Progenitor cell of endocrine pancreas (in vitro differentiated cells): ENCODE results near the gene MARCHF3. TPM values are rescaled to one million over a fixed set of nuclear protein-coding genes. Genes with fewer than 3 reads are reported as not detected.

Source experiments
- DNase-seq: peaks from one replicate; pipeline ENCODE4 v3.0.0; 2021; ENCODE audit warnings: low spot score; ENCODE audit not compliant: unreplicated experiment
- H3K27ac Mint-ChIP-seq: 2 replicates; pipeline ENCODE4 v1.8.0; 2021; ENCODE audit warnings: mild to moderate bottlenecking, moderate library complexity, mixed read lengths
- H3K27me3 Mint-ChIP-seq: 2 replicates; pipeline ENCODE4 v1.8.0; 2021; ENCODE audit warnings: mixed read lengths
- H3K36me3 Mint-ChIP-seq: 2 replicates; pipeline ENCODE4 v1.8.0; 2022; ENCODE audit warnings: mixed read lengths; ENCODE audit not compliant: insufficient read depth
- H3K4me1 Mint-ChIP-seq: 2 replicates; pipeline ENCODE4 v1.8.0; 2021; ENCODE audit warnings: low read depth, mixed read lengths
- H3K4me3 Mint-ChIP-seq: 2 replicates; pipeline ENCODE4 v1.8.0; 2021; ENCODE audit warnings: low read depth, mild to moderate bottlenecking, moderate library complexity, mixed read lengths
- H3K9me3 Mint-ChIP-seq: 2 replicates; pipeline ENCODE4 v1.8.0; 2021; ENCODE audit warnings: low read depth, mixed read lengths
- total RNA-seq: library from RNA; stranded (reverse); gene quantifications from 2 replicates; pipeline ENCODE4 v1.2.1, GENCODE V29; 2021
- TF ChIP-seq, protein P1 (sequence below): fragments of 200-600 bp; sonication (generic); IDR thresholded peaks from one replicate; pipeline ENCODE4 v1.5.0; 2021; ENCODE audit warnings: antibody characterized with exemption, mild to moderate bottlenecking; ENCODE audit not compliant: unreplicated experiment

Gene MARCHF3
- total RNA-seq, 1 donor from 2014 or later = 11.6 TPM

DNA sequence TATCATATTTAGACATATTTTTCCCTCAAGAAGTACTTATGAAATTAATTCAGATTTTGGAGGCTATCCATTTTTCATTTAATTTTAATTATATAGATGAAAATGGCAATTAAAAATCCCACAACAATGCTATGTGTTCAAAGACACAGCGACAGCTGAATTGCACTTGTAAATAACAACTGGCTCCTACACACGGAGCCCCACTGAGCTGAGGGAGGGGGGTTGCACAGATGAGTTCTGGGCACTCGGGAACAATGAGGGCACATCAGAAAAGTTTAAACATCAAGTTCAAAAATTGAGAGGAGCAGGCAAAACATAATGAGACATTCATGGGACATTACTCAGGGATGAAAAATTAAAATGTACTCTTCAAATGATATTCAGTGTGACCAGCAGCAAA lies 104.9 kb downstream of the MARCHF3 start:
- H3K9me3 Mint-ChIP-seq = no peaks in the 10 kb centered on the region
- H3K4me1 Mint-ChIP-seq = peaks cover 12% of the 10 kb centered on the region
- no peaks in the 10 kb centered on the region for H3K27me3 Mint-ChIP-seq
- no peak overlapping the region for H3K27ac Mint-ChIP-seq
- DNase-seq = no peak
- H3K36me3 Mint-ChIP-seq = no peaks in the 10 kb centered on the region
- no peak overlapping the region for H3K4me3 Mint-ChIP-seq
- TF ChIP-seq, protein P1, sequence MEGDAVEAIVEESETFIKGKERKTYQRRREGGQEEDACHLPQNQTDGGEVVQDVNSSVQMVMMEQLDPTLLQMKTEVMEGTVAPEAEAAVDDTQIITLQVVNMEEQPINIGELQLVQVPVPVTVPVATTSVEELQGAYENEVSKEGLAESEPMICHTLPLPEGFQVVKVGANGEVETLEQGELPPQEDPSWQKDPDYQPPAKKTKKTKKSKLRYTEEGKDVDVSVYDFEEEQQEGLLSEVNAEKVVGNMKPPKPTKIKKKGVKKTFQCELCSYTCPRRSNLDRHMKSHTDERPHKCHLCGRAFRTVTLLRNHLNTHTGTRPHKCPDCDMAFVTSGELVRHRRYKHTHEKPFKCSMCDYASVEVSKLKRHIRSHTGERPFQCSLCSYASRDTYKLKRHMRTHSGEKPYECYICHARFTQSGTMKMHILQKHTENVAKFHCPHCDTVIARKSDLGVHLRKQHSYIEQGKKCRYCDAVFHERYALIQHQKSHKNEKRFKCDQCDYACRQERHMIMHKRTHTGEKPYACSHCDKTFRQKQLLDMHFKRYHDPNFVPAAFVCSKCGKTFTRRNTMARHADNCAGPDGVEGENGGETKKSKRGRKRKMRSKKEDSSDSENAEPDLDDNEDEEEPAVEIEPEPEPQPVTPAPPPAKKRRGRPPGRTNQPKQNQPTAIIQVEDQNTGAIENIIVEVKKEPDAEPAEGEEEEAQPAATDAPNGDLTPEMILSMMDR = no peak

DNA sequence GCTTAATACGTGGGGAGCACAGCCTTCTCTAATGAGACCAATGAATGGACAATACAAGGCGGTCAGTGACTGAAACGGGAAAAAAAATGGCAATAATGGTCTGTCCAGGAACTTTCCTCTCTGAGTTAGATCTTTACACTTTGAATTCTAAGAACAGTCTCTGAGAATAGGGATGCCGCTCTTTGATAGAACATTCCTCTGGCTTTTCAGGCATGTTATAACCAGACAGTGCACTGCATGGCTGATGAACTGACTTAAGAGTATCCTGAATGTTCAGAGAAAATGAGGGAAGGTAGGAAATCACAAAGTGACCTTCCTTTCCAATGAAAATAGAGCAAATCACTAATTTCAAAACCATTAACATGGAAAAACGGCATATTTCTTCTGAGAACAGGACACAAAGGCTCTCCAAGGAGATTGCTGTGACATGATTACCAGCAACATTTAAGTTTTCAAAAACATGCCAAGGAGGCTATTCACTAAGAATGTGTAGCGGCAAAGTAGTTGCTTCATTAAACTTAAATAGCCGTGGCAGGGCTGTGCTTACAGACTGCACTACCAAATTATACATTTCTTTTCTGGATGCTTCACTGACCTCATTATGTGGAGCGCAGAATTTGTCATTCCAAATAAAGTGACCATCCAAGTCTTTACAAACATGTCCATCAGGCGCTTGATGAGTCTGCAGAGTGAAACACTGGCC lies 105.9 kb downstream of the MARCHF3 start:
- peaks cover 14% of the 10 kb centered on the region for H3K4me1 Mint-ChIP-seq
- no peak overlapping the region for H3K27ac Mint-ChIP-seq
- no peak overlapping the region for H3K4me3 Mint-ChIP-seq
- H3K27me3 Mint-ChIP-seq = no peaks in the 10 kb centered on the region
- TF ChIP-seq, protein P1 = no peak
- no peaks in the 10 kb centered on the region for H3K36me3 Mint-ChIP-seq
- no peak for DNase-seq
- no peaks in the 10 kb centered on the region for H3K9me3 Mint-ChIP-seq

DNA sequence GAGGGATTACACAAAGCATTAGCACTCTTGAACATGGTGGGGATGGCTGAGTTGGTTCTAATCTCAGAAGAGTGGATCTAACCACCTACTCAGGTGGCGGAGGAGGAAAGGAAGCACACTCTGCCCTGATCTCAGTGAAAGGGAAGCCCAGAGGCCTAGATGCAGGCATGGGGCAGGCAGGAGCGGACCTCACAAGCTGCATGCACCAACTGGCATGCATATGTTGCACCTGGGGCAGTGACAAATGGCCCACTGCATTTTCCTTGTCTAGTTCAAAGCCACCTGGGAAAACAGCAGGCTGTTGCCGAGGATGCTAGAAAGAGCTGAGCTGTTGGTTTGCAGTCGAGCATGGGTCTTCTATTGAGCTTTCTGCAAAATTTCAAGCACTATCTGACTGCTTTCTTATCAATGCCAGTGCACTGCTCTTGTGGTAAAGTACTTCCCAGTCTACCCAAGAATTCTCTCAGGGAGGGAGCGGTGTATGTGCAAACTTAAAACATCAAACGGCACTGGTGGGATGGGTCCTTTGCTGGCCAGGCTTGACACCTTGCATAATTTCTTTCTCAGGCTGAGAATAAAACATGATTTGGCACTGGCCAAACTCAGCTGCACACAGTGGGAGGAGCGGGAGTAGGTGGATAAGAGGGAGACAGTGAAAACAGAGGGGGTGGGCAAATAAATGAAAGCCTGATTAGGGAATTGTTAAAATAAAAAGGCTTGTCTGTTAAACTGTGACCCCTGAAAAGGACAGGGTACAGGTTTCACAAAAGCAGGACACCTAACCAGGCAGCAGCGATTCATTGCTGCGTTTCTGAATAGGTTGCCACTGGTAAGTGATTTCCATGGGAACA lies 108.9 kb downstream of the MARCHF3 start:
- Mint-ChIP-seq H3K27ac (no peak overlapping the region), H3K9me3 (no peaks in the 10 kb centered on the region), H3K27me3 (no peaks in the 10 kb centered on the region), H3K4me1 (peaks cover 35% of the 10 kb centered on the region), H3K4me3 (no peak overlapping the region), H3K36me3 (no peaks in the 10 kb centered on the region)
- DNase-seq = no peak
- TF ChIP-seq, protein P1 = no peak

DNA sequence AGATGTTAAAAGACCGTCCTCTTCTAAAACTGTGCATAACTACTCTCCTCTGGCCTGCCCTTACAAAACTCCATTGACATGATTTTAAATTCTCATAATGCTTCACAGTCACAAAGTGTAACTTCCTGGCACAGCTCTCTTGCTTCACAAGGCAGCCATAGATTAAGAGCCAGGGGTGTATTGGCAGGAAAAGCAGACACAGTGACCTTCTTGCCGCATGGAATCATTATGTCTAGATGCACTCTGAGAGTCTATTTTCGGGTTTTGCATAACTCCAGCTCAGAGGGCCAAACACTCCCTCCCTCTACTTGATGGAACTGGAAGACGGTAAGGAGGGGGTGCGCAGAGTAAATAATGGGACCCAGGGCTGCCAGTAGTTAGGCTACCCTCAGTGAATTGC lies 110.1 kb downstream of the MARCHF3 start:
- TF ChIP-seq, protein P1 = no peak
- peaks cover 31% of the 10 kb centered on the region for H3K4me1 Mint-ChIP-seq

DNA sequence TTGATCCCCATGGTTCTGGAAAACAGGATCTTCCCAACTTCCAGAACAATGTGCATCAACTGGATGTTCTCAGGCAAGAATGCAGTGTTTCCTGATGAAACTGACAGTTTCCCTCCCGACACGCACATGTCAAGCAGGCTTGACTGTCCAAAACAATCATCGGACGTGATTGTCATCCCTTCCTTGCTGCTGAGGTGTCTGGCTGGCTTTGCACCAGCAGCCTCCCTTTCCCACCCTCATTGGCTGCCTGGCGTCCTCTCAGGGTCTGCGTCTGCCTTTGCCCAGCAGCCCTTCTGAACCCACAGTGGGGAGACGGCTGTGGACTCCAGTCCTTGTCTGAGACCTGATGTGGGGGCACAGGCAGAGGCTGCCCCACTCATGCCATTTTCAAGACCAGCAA lies 110.8 kb downstream of the MARCHF3 start:
- Mint-ChIP-seq H3K9me3 (no peaks in the 10 kb centered on the region), H3K4me3 (no peak overlapping the region), H3K27me3 (no peaks in the 10 kb centered on the region), H3K4me1 (peaks cover 31% of the 10 kb centered on the region), H3K27ac (no peak overlapping the region), H3K36me3 (no peaks in the 10 kb centered on the region)
- TF ChIP-seq, protein P1 = no peak
- DNase-seq = no peak

More for the DNA sequence above, 110.1 kb downstream of the MARCHF3 start:
- Mint-ChIP-seq H3K27ac (no peak overlapping the region), H3K9me3 (no peaks in the 10 kb centered on the region), H3K4me3 (no peak overlapping the region), H3K27me3 (no peaks in the 10 kb centered on the region), H3K36me3 (no peaks in the 10 kb centered on the region)
- DNase-seq = no peak
